CD1c-positive myeloid dendritic cell (primary cell): ENCODE results near the gene ID3.

Source experiments
- DNase-seq: peaks from one replicate; pipeline ENCODE4 v3.0.0-alpha.2; 2016; ENCODE audit errors: extremely low spot score

The ID3 gene

GRCh38 chr1:23559136-23559984, at the start of gene ID3:
Gene ID3, minus strand, starts transcription at chr1:23559501. Its CDS starts 75 bp downstream, at chr1:23559426.
- peak; percentile 99 for DNase-seq

GRCh38 chr1:23607944-23608343, 48.6 kb upstream of the ID3 start:
- DNase-seq, result no peak

- DNase-seq, result no peak
Observed at GRCh38 chr1:23601968-23602876, 42.9 kb upstream of the ID3 start.

- no peak for DNase-seq
Observed at GRCh38 chr1:23601135-23601967, 42.0 kb upstream of the ID3 start.

GRCh38 chr1:23600283-23600682, 41.0 kb upstream of the ID3 start:
- no peak for DNase-seq

GRCh38 chr1:23599125-23599524, 39.8 kb upstream of the ID3 start:
- DNase-seq, result no peak

- DNase-seq, result no peak
Observed at GRCh38 chr1:23598424-23598823, 39.1 kb upstream of the ID3 start.

GRCh38 chr1:23597635-23598388, 38.5 kb upstream of the ID3 start:
- no peak for DNase-seq

- DNase-seq, result no peak
Observed at GRCh38 chr1:23596382-23597358, 37.4 kb upstream of the ID3 start.

- DNase-seq, result peak; percentile 45
Observed at GRCh38 chr1:23594927-23595353, 35.6 kb upstream of the ID3 start.

GRCh38 chr1:23594149-23594907, 35.0 kb upstream of the ID3 start:
- DNase-seq, result no peak

- DNase-seq, result no peak
Observed at GRCh38 chr1:23593556-23594148, 34.4 kb upstream of the ID3 start.

GRCh38 chr1:23593042-23593521, 33.8 kb upstream of the ID3 start:
- DNase-seq, result no peak

- no peak for DNase-seq
Observed at GRCh38 chr1:23592209-23592892, 33.0 kb upstream of the ID3 start.

GRCh38 chr1:23591460-23592208, 32.3 kb upstream of the ID3 start:
- DNase-seq, result no peak

GRCh38 chr1:23590058-23590783, 30.9 kb upstream of the ID3 start:
- DNase-seq, result peak; percentile 51
